ENCODE data around the gene TMEM134. TPM values are rescaled to one million over a fixed set of nuclear protein-coding genes. Genes with fewer than 3 reads are reported as not detected.

TMEM134 gene
- total RNA-seq, 1 experiment from 2014 or later = 36.0 TPM

- H3K4me1 ChIP-seq (ENCODE audit: insufficient read depth, low read length, poor library complexity, severe bottlenecking) = no peaks in the 10 kb centered on the region
- H3K4me3 ChIP-seq (ENCODE audit: low read depth, low read length, poor library complexity, severe bottlenecking) = no peak overlapping the region
- H3K27me3 ChIP-seq (replicated peaks; ENCODE audit: insufficient read depth, low read depth, low read length, poor library complexity) = no peaks in the 10 kb centered on the region
- intact Hi-C loops (cut with micrococcal nuclease; ENCODE audit: unreplicated experiment) = no loop called here
- H3K9me3 ChIP-seq (ENCODE audit: low read depth, low read length, poor library complexity, severe bottlenecking) = no peaks in the 10 kb centered on the region
- no TSS peak for BruUV-seq (replicated peaks)
- peaks cover 35% of the 10 kb centered on the region for H3K36me3 ChIP-seq (ENCODE audit: insufficient read depth, low read length, poor library complexity, severe bottlenecking)
- H3K27ac ChIP-seq (ENCODE audit: low read depth, low read length, poor library complexity, severe bottlenecking) = no peak overlapping the region
- POLR2A ChIA-PET (ENCODE audit: low non-redundant PET) = no interaction called here
- no peak for DNase-seq (ENCODE audit: low spot score)
- TF ChIP-seq CTCF (conservative IDR thresholded peaks at IDR 0.05; ENCODE audit: low read depth, low read length) (no peak), EZH2 (IDR thresholded peaks at IDR 0.05; ENCODE audit: borderline replicate concordance, low read depth, low read length, poor library complexity, severe bottlenecking) (no peak)
- CTCF ChIA-PET = no interaction called here
Measured at GRCh38 chr11:67435727-67436458, 33.2 kb downstream of the TMEM134 start.

- no peaks in the 10 kb centered on the region for H3K9me3 ChIP-seq (ENCODE audit: low read depth, low read length, poor library complexity, severe bottlenecking)
- H3K4me1 ChIP-seq (ENCODE audit: insufficient read depth, low read length, poor library complexity, severe bottlenecking) = no peaks in the 10 kb centered on the region
- intact Hi-C loops (cut with micrococcal nuclease; ENCODE audit: unreplicated experiment) = no loop called here
- ChIA-PET CTCF (no interaction called here), POLR2A (ENCODE audit: low non-redundant PET) (no interaction called here)
- H3K36me3 ChIP-seq (ENCODE audit: insufficient read depth, low read length, poor library complexity, severe bottlenecking) = peaks cover 34% of the 10 kb centered on the region
- no TSS peak for BruUV-seq (replicated peaks)
- H3K27ac ChIP-seq (ENCODE audit: low read depth, low read length, poor library complexity, severe bottlenecking) = no peak overlapping the region
- TF ChIP-seq EZH2 (IDR thresholded peaks at IDR 0.05; ENCODE audit: borderline replicate concordance, low read depth, low read length, poor library complexity, severe bottlenecking) = no peak
- TF ChIP-seq CTCF (conservative IDR thresholded peaks at IDR 0.05; ENCODE audit: low read depth, low read length) = no peak
- H3K4me3 ChIP-seq (ENCODE audit: low read depth, low read length, poor library complexity, severe bottlenecking) = no peak overlapping the region
- no peak for DNase-seq (ENCODE audit: low spot score)
- H3K27me3 ChIP-seq (replicated peaks; ENCODE audit: insufficient read depth, low read depth, low read length, poor library complexity) = no peaks in the 10 kb centered on the region
Measured at GRCh38 chr11:67435031-67435726, 33.9 kb downstream of the TMEM134 start.

DNA sequence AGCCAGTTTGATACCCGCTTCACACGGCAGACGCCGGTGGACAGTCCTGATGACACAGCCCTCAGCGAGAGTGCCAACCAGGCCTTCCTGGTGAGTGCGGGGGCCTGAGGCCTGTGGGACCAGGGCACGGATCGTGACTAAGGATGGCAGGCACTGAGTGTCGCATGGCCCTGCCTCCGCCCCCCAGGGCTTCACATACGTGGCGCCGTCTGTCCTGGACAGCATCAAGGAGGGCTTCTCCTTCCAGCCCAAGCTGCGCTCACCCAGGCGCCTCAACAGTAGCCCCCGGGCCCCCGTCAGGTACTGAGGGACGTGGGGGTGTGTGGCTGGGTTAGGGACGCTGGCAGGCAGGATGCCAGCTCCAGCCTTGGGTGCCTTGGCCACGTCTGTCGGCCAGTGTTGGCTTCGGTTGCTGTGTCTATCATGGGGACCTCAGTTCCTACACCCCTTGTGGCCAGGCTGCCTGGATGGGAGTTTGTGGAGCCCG is 34.6 kb downstream of the TMEM134 start:
- Histone ChIP-seq H3K4me3 (ENCODE audit: low read depth, low read length, poor library complexity, severe bottlenecking) (no peak overlapping the region), H3K36me3 (ENCODE audit: insufficient read depth, low read length, poor library complexity, severe bottlenecking) (peaks cover 34% of the 10 kb centered on the region), H3K27me3 (replicated peaks; ENCODE audit: insufficient read depth, low read depth, low read length, poor library complexity) (no peaks in the 10 kb centered on the region), H3K4me1 (ENCODE audit: insufficient read depth, low read length, poor library complexity, severe bottlenecking) (peaks cover 1% of the 10 kb centered on the region), H3K27ac (ENCODE audit: low read depth, low read length, poor library complexity, severe bottlenecking) (no peak overlapping the region), H3K9me3 (ENCODE audit: low read depth, low read length, poor library complexity, severe bottlenecking) (no peaks in the 10 kb centered on the region)
- intact Hi-C loops (cut with micrococcal nuclease; ENCODE audit: unreplicated experiment) = no loop called here
- POLR2A ChIA-PET (ENCODE audit: low non-redundant PET) = no interaction called here
- TF ChIP-seq CTCF (conservative IDR thresholded peaks at IDR 0.05; ENCODE audit: low read depth, low read length) = no peak
- no peak for TF ChIP-seq EZH2 (IDR thresholded peaks at IDR 0.05; ENCODE audit: borderline replicate concordance, low read depth, low read length, poor library complexity, severe bottlenecking)
- CTCF ChIA-PET = no interaction called here
- no TSS peak for BruUV-seq (replicated peaks)
- no peak for DNase-seq (ENCODE audit: low spot score)

Measured in A673 (cell line).